Activated T-helper 2 cell treated with anti-CD3 and anti-CD28 coated beads, Interferon-gamma antibody, Interleukin-2, Interleukin-4, amounts not matched to agents 10 μg/mL and 5 μg/mL and 100 μg/mL, durations not matched to agents 14 hours and 24 hours and 36 hours (primary cell): ENCODE measurements around the gene ZNF511. TPM values are rescaled to one million over a fixed set of nuclear protein-coding genes. Genes with fewer than 3 reads are reported as not detected.

ENCODE experiments used
- DNase-seq: peaks from one replicate; pipeline ENCODE4 v3.0.0; 2021; ENCODE audit warnings: low spot score
- H3K27ac Mint-ChIP-seq: one replicate; pipeline ENCODE4 v1.8.0; 2021; ENCODE audit warnings: mixed read lengths
- H3K27me3 Mint-ChIP-seq: one replicate; pipeline ENCODE4 v1.8.0; 2021; ENCODE audit warnings: low read depth, mixed read lengths
- H3K36me3 Mint-ChIP-seq: one replicate; pipeline ENCODE4 v1.8.0; 2021; ENCODE audit warnings: low read depth, mixed read lengths
- H3K4me1 Mint-ChIP-seq: one replicate; pipeline ENCODE4 v1.8.0; 2021; ENCODE audit warnings: low read depth, mixed read lengths
- H3K4me3 Mint-ChIP-seq: one replicate; pipeline ENCODE4 v1.8.0; 2021; ENCODE audit warnings: low read depth, mild to moderate bottlenecking, moderate library complexity, mixed read lengths
- H3K9me3 Mint-ChIP-seq: one replicate; pipeline ENCODE4 v1.8.0; 2021; ENCODE audit warnings: mixed read lengths
- intact Hi-C: fragments of 100-400 bp; cut with micrococcal nuclease; formaldehyde crosslinking; loops from one replicate; pipeline ENCODE4 v1.15.1; 2023
- total RNA-seq: library from RNA; stranded (reverse); gene quantifications from 2 replicates; pipeline ENCODE4 v1.2.3, GENCODE V29; 2022

The ZNF511 gene
- total RNA-seq, 1 donor from 2014 or later = 89.7 TPM

DNA sequence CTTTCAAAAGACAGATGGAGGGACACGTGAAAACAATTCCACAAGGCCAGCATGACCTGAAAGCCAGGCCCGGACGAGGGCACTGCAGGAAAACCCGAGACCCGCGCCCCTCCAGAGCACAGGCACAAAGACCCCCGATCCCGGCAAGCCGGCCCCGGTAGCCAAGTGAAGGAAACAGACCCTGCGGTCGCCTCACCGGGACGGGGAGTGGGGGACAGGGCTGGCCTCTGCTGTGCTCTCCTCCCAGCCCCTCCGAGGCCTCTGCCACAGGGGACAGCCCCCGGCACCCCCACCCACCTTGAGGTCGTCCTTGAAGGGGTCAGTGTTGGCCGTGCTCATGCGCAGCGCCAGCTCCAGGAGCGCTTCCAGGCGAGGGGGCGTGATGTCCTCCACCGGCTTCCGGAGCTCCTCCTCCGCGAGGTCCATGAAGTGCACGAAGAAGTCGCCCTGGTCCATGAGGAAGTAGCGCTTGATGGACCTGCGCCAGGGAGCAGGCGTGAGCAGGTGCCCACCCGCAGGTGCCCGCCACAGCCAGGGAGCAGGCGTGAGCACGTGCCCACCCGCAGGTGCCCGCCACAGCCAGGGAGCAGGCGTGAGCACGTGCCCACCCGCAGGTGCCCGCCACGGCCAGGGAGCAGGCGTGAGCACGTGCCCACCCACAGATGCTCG, 20.7 kb upstream of the ZNF511 start:
- Mint-ChIP-seq H3K27ac (no peak overlapping the region), H3K4me1 (no peaks in the 10 kb centered on the region), H3K9me3 (no peaks in the 10 kb centered on the region), H3K27me3 (no peaks in the 10 kb centered on the region), H3K36me3 (peaks cover 63% of the 10 kb centered on the region), H3K4me3 (no peak overlapping the region)
- DNase-seq = no peak
- intact Hi-C loops = no loop called here

- intact Hi-C loops = no loop called here
- Mint-ChIP-seq H3K9me3 (no peaks in the 10 kb centered on the region), H3K36me3 (peaks cover 63% of the 10 kb centered on the region), H3K27ac (no peak overlapping the region), H3K27me3 (no peaks in the 10 kb centered on the region), H3K4me1 (no peaks in the 10 kb centered on the region), H3K4me3 (no peak overlapping the region)
- DNase-seq = no peak
Observed at GRCh38 chr10:133289761-133290160, 19.0 kb upstream of the ZNF511 start.

GRCh38 chr10:133292919-133293809, 15.6 kb upstream of the ZNF511 start:
- peak overlapping the region; percentile 4 for H3K27ac Mint-ChIP-seq

GRCh38 chr10:133293810-133294119, 14.9 kb upstream of the ZNF511 start:
- no peak overlapping the region for H3K27ac Mint-ChIP-seq

More at GRCh38 chr10:133292919-133293809, 15.6 kb upstream of the ZNF511 start:
- Mint-ChIP-seq H3K4me3 (no peak overlapping the region), H3K27me3 (no peaks in the 10 kb centered on the region), H3K9me3 (no peaks in the 10 kb centered on the region), H3K4me1 (no peaks in the 10 kb centered on the region), H3K36me3 (peaks cover 60% of the 10 kb centered on the region)
- DNase-seq = no peak
- intact Hi-C loops = no loop called here

GRCh38 chr10:133294189-133294588, 14.5 kb upstream of the ZNF511 start:
- Mint-ChIP-seq H3K27me3 (no peaks in the 10 kb centered on the region), H3K27ac (no peak overlapping the region), H3K4me3 (no peak overlapping the region), H3K4me1 (no peaks in the 10 kb centered on the region), H3K36me3 (peaks cover 61% of the 10 kb centered on the region), H3K9me3 (no peaks in the 10 kb centered on the region)
- intact Hi-C loops = no loop called here
- no peak for DNase-seq

More at GRCh38 chr10:133293810-133294119, 14.9 kb upstream of the ZNF511 start:
- Mint-ChIP-seq H3K9me3 (no peaks in the 10 kb centered on the region), H3K27me3 (no peaks in the 10 kb centered on the region), H3K36me3 (peaks cover 61% of the 10 kb centered on the region), H3K4me3 (no peak overlapping the region), H3K4me1 (no peaks in the 10 kb centered on the region)
- DNase-seq = no peak
- intact Hi-C loops = no loop called here

GRCh38 chr10:133295426-133296320, 13.0 kb upstream of the ZNF511 start:
- Mint-ChIP-seq H3K4me1 (no peaks in the 10 kb centered on the region), H3K4me3 (no peak overlapping the region), H3K36me3 (peaks cover 64% of the 10 kb centered on the region), H3K9me3 (no peaks in the 10 kb centered on the region), H3K27me3 (no peaks in the 10 kb centered on the region), H3K27ac (no peak overlapping the region)
- no peak for DNase-seq
- intact Hi-C loops = no loop called here

DNA sequence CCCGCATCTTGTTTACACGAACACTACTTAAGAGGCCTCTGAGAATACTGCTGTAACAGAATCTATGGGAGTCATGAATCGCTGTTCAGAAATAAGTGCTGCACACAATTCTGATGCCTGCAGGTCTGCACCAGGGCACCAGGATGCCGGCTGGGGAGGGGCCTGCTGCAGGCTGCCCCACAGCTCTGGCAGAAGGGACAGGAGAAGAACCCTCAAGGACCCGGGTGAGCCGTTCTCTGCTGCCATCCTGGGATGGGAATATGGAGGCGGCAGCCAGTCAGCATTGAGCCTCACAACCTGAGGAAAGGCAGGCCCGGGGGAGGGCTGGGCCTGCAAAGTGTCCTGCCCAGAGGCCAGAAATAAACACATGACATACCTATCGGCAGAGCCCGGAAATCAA, 11.2 kb upstream of the ZNF511 start:
- Mint-ChIP-seq H3K9me3 (no peaks in the 10 kb centered on the region), H3K27me3 (no peaks in the 10 kb centered on the region), H3K4me3 (no peak overlapping the region), H3K36me3 (peaks cover 65% of the 10 kb centered on the region), H3K4me1 (no peaks in the 10 kb centered on the region), H3K27ac (no peak overlapping the region)
- intact Hi-C loops = no loop called here
- no peak for DNase-seq

DNA sequence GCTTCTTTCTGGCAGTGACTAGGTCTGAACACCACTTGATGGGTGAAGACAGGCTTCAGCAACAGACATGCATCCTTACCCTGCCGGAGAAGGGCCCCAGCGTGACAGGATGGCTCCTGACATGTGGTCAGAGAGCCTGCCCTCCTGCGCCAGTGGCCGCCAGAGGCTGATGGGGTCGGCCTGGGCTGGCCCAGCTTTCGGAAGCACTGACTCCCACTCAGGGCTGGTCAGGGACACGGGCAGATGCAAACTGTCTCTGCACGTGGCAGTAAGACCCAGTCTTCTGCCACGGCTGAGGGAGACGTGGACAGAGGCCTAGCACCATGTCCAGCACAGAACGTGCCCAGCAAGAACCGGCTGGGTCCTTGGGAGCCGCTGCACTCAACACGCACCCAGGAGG, 10.2 kb upstream of the ZNF511 start:
- intact Hi-C loops = no loop called here
- DNase-seq = no peak
- no peaks in the 10 kb centered on the region for H3K27me3 Mint-ChIP-seq
- H3K4me1 Mint-ChIP-seq = no peaks in the 10 kb centered on the region
- H3K36me3 Mint-ChIP-seq = peaks cover 66% of the 10 kb centered on the region
- no peaks in the 10 kb centered on the region for H3K9me3 Mint-ChIP-seq
- no peak overlapping the region for H3K27ac Mint-ChIP-seq
- H3K4me3 Mint-ChIP-seq = no peak overlapping the region

DNA sequence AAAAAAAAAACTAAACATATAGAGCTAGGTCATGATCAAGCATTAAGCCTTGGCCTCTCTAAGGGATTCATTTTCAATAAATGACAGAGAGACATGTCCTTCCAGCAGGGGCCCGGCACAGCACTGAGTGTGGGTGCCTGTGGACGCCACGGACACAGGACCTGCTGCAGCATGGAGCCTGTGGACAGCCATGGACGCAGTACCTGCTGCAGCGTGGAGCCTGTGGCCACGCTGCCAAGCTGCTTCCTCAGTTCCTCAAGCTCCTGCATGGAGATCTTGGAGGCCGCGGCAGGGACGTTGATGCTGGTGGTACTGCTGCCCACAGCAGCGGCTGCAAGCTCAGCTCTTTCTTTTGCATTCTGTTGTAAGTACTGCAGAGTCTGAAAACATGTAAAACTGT, 9.5 kb upstream of the ZNF511 start:
- Mint-ChIP-seq H3K27me3 (no peaks in the 10 kb centered on the region), H3K27ac (no peak overlapping the region), H3K4me3 (no peak overlapping the region), H3K36me3 (peaks cover 59% of the 10 kb centered on the region), H3K4me1 (no peaks in the 10 kb centered on the region), H3K9me3 (no peaks in the 10 kb centered on the region)
- intact Hi-C loops = no loop called here
- no peak for DNase-seq

- Mint-ChIP-seq H3K36me3 (peaks cover 54% of the 10 kb centered on the region), H3K4me3 (no peak overlapping the region), H3K9me3 (no peaks in the 10 kb centered on the region), H3K27me3 (no peaks in the 10 kb centered on the region), H3K27ac (no peak overlapping the region), H3K4me1 (no peaks in the 10 kb centered on the region)
- intact Hi-C loops = no loop called here
- DNase-seq = no peak
Observed at GRCh38 chr10:133299738-133300137, 9.0 kb upstream of the ZNF511 start.

DNA sequence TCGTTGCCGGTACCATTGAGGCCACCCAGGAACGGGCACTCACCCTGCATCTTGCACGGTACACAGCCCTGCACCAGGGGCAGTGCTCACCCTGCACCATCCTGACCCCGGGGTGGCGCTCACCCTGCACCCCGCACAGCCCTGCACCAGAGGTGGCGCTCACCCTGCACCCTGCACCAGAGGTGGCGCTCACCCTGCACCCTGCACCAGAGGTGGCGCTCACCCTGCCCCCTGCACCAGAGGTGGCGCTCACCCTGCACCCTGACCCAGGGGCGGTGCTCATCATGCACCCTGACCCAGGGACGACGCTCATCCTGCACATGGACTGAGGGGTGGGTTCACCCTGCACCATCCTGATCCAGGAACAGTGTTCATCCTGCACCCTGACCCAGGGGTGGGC, 6.5 kb upstream of the ZNF511 start:
- Mint-ChIP-seq H3K27ac (no peak overlapping the region), H3K27me3 (no peaks in the 10 kb centered on the region), H3K4me1 (peaks cover 11% of the 10 kb centered on the region), H3K36me3 (peaks cover 45% of the 10 kb centered on the region), H3K4me3 (no peak overlapping the region), H3K9me3 (no peaks in the 10 kb centered on the region)
- intact Hi-C loops = no loop called here
- DNase-seq = no peak

- intact Hi-C loops = no loop called here
- no peak overlapping the region for H3K4me3 Mint-ChIP-seq
- H3K4me1 Mint-ChIP-seq = peaks cover 14% of the 10 kb centered on the region
- no peak for DNase-seq
- no peaks in the 10 kb centered on the region for H3K9me3 Mint-ChIP-seq
- peaks cover 37% of the 10 kb centered on the region for H3K36me3 Mint-ChIP-seq
- H3K27ac Mint-ChIP-seq = no peak overlapping the region
- H3K27me3 Mint-ChIP-seq = no peaks in the 10 kb centered on the region
Observed at GRCh38 chr10:133303206-133303605, 5.5 kb upstream of the ZNF511 start.
